GM12874 (cell line): ENCODE data around the gene BARX2.

ENCODE experiments used
- CTCF ChIP-seq: IDR thresholded peaks from 2 replicates; pipeline ENCODE4 v1.5.1; 2011; ENCODE audit warnings: low read depth, mild to moderate bottlenecking, control low read depth, low read length, moderate library complexity; ENCODE audit not compliant: insufficient read depth

The BARX2 gene

DNA sequence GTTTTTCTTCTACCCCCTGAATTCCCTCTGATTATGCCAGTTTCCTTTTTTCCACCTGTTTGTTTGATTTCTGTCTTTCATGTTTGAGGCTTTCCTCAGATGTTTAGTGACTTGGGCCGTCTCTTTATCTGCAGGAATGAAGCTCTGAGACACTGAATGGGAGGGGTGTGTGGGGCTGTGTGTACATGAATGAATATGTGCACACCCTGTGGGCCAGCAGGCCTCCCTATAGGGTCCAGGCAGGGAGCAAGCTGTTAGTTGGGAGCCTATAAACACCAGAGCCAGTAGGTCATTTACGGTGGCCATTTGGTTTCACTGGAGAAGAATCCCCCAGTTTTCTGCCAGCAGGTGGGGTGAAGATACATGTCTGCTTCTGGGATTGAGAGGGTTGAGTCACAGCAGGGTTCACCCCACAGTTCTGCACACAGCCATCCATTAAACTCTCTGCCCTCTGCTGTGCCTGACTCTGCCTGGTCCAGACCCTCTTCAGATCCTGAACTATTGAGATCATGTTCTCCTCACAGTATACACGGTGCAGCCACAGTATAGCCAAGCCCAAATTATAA, 34.8 kb downstream of the BARX2 start:
- TF ChIP-seq CTCF, result no peak

DNA sequence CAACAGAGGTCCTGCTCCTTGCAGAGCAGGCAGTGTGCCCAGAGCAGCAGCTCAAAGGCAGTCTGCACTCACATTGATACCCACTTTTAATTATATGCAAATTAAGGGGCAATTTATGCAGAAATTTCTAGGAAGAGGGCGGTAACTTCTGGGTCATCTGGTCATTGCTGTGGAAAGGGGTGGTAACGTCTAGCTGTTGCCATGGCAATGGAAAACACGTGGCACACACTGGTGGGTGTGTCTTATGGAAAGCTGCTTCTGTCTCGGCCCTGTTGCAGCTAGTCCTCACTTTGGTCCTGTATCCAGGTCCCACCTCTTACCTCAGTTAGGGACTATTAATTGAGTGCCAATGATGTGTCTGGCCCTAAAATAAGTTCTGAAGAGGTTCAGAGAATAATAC, 36.8 kb downstream of the BARX2 start:
- TF ChIP-seq CTCF, result no peak

- TF ChIP-seq CTCF, result no peak
Measured at GRCh38 chr11:129414144-129414872, 38.7 kb downstream of the BARX2 start.

GRCh38 chr11:129416080-129416820, 40.6 kb downstream of the BARX2 start:
- TF ChIP-seq CTCF, result no peak

DNA sequence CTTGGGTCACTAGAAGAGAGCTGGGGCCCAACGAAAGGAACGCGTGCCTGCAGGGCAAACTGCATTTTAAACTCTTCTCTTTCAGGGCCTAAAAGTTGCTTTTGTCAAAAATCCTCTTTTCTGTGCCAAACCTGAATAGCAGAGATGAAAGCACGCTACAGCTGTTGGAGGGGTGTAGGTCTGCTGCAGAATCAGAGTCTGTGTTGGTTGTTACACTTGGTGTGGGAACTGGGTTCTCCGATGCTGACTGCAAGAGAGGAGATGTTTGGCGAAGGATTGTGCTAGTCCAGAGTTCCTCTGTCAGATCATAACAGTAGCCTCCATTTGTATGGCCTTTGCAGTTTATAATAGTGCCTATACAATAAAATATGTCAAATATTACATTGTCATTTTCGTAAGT, 41.8 kb downstream of the BARX2 start:
- no peak for TF ChIP-seq CTCF

DNA sequence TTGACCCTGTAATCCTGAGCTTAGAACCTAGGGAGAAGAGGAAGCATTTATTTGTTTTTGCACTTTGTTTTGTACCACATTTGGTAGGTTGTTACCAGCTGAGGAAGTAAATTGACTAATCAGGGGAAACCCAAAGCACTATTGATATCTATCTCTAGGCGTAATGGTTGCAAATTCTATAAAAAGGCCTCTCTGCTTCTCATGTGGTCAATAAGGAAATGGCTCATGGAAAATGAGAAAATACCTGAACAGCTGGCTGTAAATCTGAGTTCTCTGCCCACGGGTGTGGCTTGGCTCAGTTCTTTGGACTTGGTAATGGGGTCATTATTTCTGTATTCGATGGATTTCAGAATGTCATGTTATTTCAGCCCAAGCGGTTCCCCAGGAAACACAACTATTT, 42.4 kb downstream of the BARX2 start:
- TF ChIP-seq CTCF, result no peak

DNA sequence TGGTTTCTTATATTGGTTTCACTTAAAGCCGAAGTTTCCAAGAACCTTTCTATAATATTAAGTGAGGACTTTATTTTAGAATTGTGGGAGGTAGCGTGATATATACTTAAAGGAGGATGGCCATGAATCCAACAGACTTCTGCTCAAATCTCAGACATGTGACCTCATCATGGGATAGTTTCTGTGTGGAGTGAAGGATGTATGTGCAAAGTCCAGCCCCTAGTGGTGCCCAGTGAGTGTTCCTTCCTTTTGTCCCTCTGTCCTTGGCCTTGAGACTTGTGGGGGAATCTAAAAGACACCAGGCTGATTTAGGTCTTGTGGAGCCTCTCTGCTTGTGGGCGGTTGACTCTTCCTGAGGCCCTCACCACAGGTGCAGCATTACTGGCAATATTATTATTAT, 43.7 kb downstream of the BARX2 start:
- TF ChIP-seq CTCF, result no peak
